Measurements from ENCODE around the gene BRWD1.
"Not testable (repeated sequence)": the region's sequence is repeated elsewhere in the genome, so short reads cannot be mapped to it uniquely, and the experiment has no call there.

Gene BRWD1

GRCh38 chr21:39281207-39281606, 32.2 kb downstream of the BRWD1 start:
- no peak for DNase-seq

GRCh38 chr21:39269620-39270019, 43.8 kb downstream of the BRWD1 start:
- no peak for DNase-seq

- no peak for DNase-seq
Observed at GRCh38 chr21:39265603-39266002, 47.8 kb downstream of the BRWD1 start.

GRCh38 chr21:39263372-39263771, 50.1 kb downstream of the BRWD1 start:
- DNase-seq, result no peak

GRCh38 chr21:39258207-39258606, 55.2 kb downstream of the BRWD1 start:
- no peak for DNase-seq

- DNase-seq, result no peak
Observed at GRCh38 chr21:39251326-39251725, 62.1 kb downstream of the BRWD1 start.

- DNase-seq, result no peak
Observed at GRCh38 chr21:39238275-39238674, 75.2 kb downstream of the BRWD1 start.

GRCh38 chr21:39232861-39233291, 80.6 kb downstream of the BRWD1 start:
- no peak for DNase-seq

GRCh38 chr21:39224930-39225329, 88.5 kb downstream of the BRWD1 start:
- DNase-seq, result no peak

GRCh38 chr21:39221997-39222486, 91.4 kb downstream of the BRWD1 start:
- DNase-seq, result no peak

- DNase-seq, result no peak
Observed at GRCh38 chr21:39221282-39221996, 92.0 kb downstream of the BRWD1 start.

GRCh38 chr21:39220875-39221274, 92.6 kb downstream of the BRWD1 start:
- not testable (repeated sequence) for DNase-seq

- DNase-seq, result no peak
Observed at GRCh38 chr21:39220150-39220549, 93.3 kb downstream of the BRWD1 start.

- no peak for DNase-seq
Observed at GRCh38 chr21:39218082-39218409, 95.4 kb downstream of the BRWD1 start.

GRCh38 chr21:39217356-39218081, 95.9 kb downstream of the BRWD1 start:
- DNase-seq, result no peak

- no peak for DNase-seq
Observed at GRCh38 chr21:39216290-39216689, 97.1 kb downstream of the BRWD1 start.

- DNase-seq, result no peak
Observed at GRCh38 chr21:39215078-39215477, 98.4 kb downstream of the BRWD1 start.

GRCh38 chr21:39209334-39209688, 104.1 kb downstream of the BRWD1 start:
- DNase-seq, result no peak

- DNase-seq, result no peak
Observed at GRCh38 chr21:39208624-39209333, 104.7 kb downstream of the BRWD1 start.

- no peak for DNase-seq
Observed at GRCh38 chr21:39204134-39204533, 109.3 kb downstream of the BRWD1 start.

GRCh38 chr21:39198800-39199199, 114.6 kb downstream of the BRWD1 start:
- DNase-seq, result no peak

GRCh38 chr21:39197448-39198233, 115.8 kb downstream of the BRWD1 start:
- no peak for DNase-seq

GRCh38 chr21:39196838-39197237, 116.6 kb downstream of the BRWD1 start:
- no peak for DNase-seq

Measured in left hindlimb (tissue), 1 donor.